ACHN (cell line): ENCODE data around the gene NDUFV2.

ENCODE experiments used
- DNase-seq: peaks from one replicate; pipeline ENCODE4 v3.0.0-alpha.2; 2015
- in situ Hi-C: cut with HindIII; loops from 2 replicates; pipeline ENCODE4 v1.10.0; 2017; ENCODE audit warnings: low sequenced_read_pairs, low pct_ligation_motif_present, low pct_unique_long_range_greater_than_20kb

The NDUFV2 gene

GRCh38 chr18:9102508-9103375 is at the start of gene NDUFV2:
TSS of gene NDUFV2 (plus strand) at chr18:9102699. CDS start at chr18:9102744, 45 bp downstream.
- in situ Hi-C loops: no loop called here
- DNase-seq: peak; percentile 92

- in situ Hi-C loops: no loop called here
- no peak for DNase-seq
Measured at GRCh38 chr18:9053814-9054213, 48.7 kb upstream of the NDUFV2 start.

GRCh38 chr18:9055185-9055584 is 47.3 kb upstream of the NDUFV2 start:
- in situ Hi-C loops: no loop called here
- peak; percentile 47 for DNase-seq

- in situ Hi-C loops: no loop called here
- DNase-seq: no peak
Measured at GRCh38 chr18:9055626-9056025, 46.9 kb upstream of the NDUFV2 start.

- in situ Hi-C loops: no loop called here
Measured at GRCh38 chr18:9057646-9058045, 44.9 kb upstream of the NDUFV2 start.

GRCh38 chr18:9058406-9058805 is 44.1 kb upstream of the NDUFV2 start:
- DNase-seq: no peak
- in situ Hi-C loops: no loop called here

More at GRCh38 chr18:9057646-9058045, 44.9 kb upstream of the NDUFV2 start:
- no peak for DNase-seq

- no peak for DNase-seq
- in situ Hi-C loops: no loop called here
Measured at GRCh38 chr18:9062418-9062751, 40.1 kb upstream of the NDUFV2 start.

GRCh38 chr18:9065864-9066263 is 36.6 kb upstream of the NDUFV2 start:
- in situ Hi-C loops: no loop called here
- DNase-seq: no peak

- in situ Hi-C loops: no loop called here
- DNase-seq: no peak
Measured at GRCh38 chr18:9066358-9066757, 36.1 kb upstream of the NDUFV2 start.

- in situ Hi-C loops: no loop called here
Measured at GRCh38 chr18:9066817-9067306, 35.6 kb upstream of the NDUFV2 start.

GRCh38 chr18:9067823-9068222 is 34.7 kb upstream of the NDUFV2 start:
- in situ Hi-C loops: no loop called here
- no peak for DNase-seq

More at GRCh38 chr18:9066817-9067306, 35.6 kb upstream of the NDUFV2 start:
- DNase-seq: no peak

GRCh38 chr18:9068346-9068745 is 34.2 kb upstream of the NDUFV2 start:
- DNase-seq: no peak
- in situ Hi-C loops: no loop called here

- no peak for DNase-seq
- in situ Hi-C loops: no loop called here
Measured at GRCh38 chr18:9069601-9070000, 32.9 kb upstream of the NDUFV2 start.

GRCh38 chr18:9070212-9070611 is 32.3 kb upstream of the NDUFV2 start:
- no peak for DNase-seq
- in situ Hi-C loops: no loop called here

- in situ Hi-C loops: no loop called here
- DNase-seq: no peak
Measured at GRCh38 chr18:9079818-9080528, 22.5 kb upstream of the NDUFV2 start.

- no peak for DNase-seq
Measured at GRCh38 chr18:9081940-9082339, 20.6 kb upstream of the NDUFV2 start.

GRCh38 chr18:9082711-9083510 is 19.6 kb upstream of the NDUFV2 start:
- in situ Hi-C loops: no loop called here
- no peak for DNase-seq

More at GRCh38 chr18:9081940-9082339, 20.6 kb upstream of the NDUFV2 start:
- in situ Hi-C loops: no loop called here

- DNase-seq: no peak
- in situ Hi-C loops: no loop called here
Measured at GRCh38 chr18:9086015-9086414, 16.5 kb upstream of the NDUFV2 start.

GRCh38 chr18:9086624-9087023 is 15.9 kb upstream of the NDUFV2 start:
- in situ Hi-C loops: no loop called here
- DNase-seq: no peak
